ENCODE measurements around the gene TMEM191C. TPM values are rescaled to one million over a fixed set of nuclear protein-coding genes. Genes with fewer than 3 reads are reported as not detected.
"Not testable (repeated sequence)": the region's sequence is repeated elsewhere in the genome, so short reads cannot be mapped to it uniquely, and the experiment has no call there.

TMEM191C gene
- total RNA-seq, 1 donor from 2014 or later: 6.8 TPM

- not testable (repeated sequence) for H3K4me1 Mint-ChIP-seq (ENCODE audit: unreplicated experiment); H3K9me3 Mint-ChIP-seq; H3K36me3 Mint-ChIP-seq; DNase-seq (ENCODE audit: extremely low spot score, unreplicated experiment); H3K4me3 Mint-ChIP-seq; H3K27ac Mint-ChIP-seq; H3K27me3 Mint-ChIP-seq
Observed at GRCh38 chr22:21490556-21490955, 23.4 kb downstream of the TMEM191C start.

GRCh38 chr22:21492271-21492670, 25.1 kb downstream of the TMEM191C start:
- DNase-seq (ENCODE audit: extremely low spot score, unreplicated experiment); H3K4me3 Mint-ChIP-seq; H3K27ac Mint-ChIP-seq; H3K9me3 Mint-ChIP-seq; H3K27me3 Mint-ChIP-seq; H3K4me1 Mint-ChIP-seq (ENCODE audit: unreplicated experiment); H3K36me3 Mint-ChIP-seq: not testable (repeated sequence)

- H3K36me3 Mint-ChIP-seq; H3K4me3 Mint-ChIP-seq; H3K27me3 Mint-ChIP-seq; H3K27ac Mint-ChIP-seq; DNase-seq (ENCODE audit: extremely low spot score, unreplicated experiment); H3K4me1 Mint-ChIP-seq (ENCODE audit: unreplicated experiment); H3K9me3 Mint-ChIP-seq: not testable (repeated sequence)
Observed at GRCh38 chr22:21493789-21494782, 26.9 kb downstream of the TMEM191C start.

- not testable (repeated sequence) for DNase-seq (ENCODE audit: extremely low spot score, unreplicated experiment); H3K27me3 Mint-ChIP-seq; H3K9me3 Mint-ChIP-seq; H3K4me3 Mint-ChIP-seq; H3K27ac Mint-ChIP-seq; H3K4me1 Mint-ChIP-seq (ENCODE audit: unreplicated experiment); H3K36me3 Mint-ChIP-seq
Observed at GRCh38 chr22:21497984-21498383, 30.8 kb downstream of the TMEM191C start.

- not testable (repeated sequence) for H3K36me3 Mint-ChIP-seq; H3K27me3 Mint-ChIP-seq; H3K4me1 Mint-ChIP-seq (ENCODE audit: unreplicated experiment); H3K4me3 Mint-ChIP-seq; H3K9me3 Mint-ChIP-seq; DNase-seq (ENCODE audit: extremely low spot score, unreplicated experiment); H3K27ac Mint-ChIP-seq
Observed at GRCh38 chr22:21498489-21498888, 31.3 kb downstream of the TMEM191C start.

- H3K4me1 Mint-ChIP-seq (ENCODE audit: unreplicated experiment); H3K36me3 Mint-ChIP-seq; H3K27ac Mint-ChIP-seq; DNase-seq (ENCODE audit: extremely low spot score, unreplicated experiment); H3K27me3 Mint-ChIP-seq; H3K4me3 Mint-ChIP-seq; H3K9me3 Mint-ChIP-seq: not testable (repeated sequence)
Observed at GRCh38 chr22:21499623-21500506, 32.7 kb downstream of the TMEM191C start.

- not testable (repeated sequence) for H3K4me3 Mint-ChIP-seq; DNase-seq (ENCODE audit: extremely low spot score, unreplicated experiment); H3K27me3 Mint-ChIP-seq; H3K9me3 Mint-ChIP-seq; H3K36me3 Mint-ChIP-seq; H3K4me1 Mint-ChIP-seq (ENCODE audit: unreplicated experiment); H3K27ac Mint-ChIP-seq
Observed at GRCh38 chr22:21510397-21510796, 43.2 kb downstream of the TMEM191C start.

GRCh38 chr22:21512022-21512421, 44.8 kb downstream of the TMEM191C start:
- peak overlapping the region; percentile 85 for H3K4me3 Mint-ChIP-seq

GRCh38 chr22:21514117-21514516, 46.9 kb downstream of the TMEM191C start:
- not testable (repeated sequence) for H3K9me3 Mint-ChIP-seq; H3K27me3 Mint-ChIP-seq; H3K27ac Mint-ChIP-seq; H3K4me1 Mint-ChIP-seq (ENCODE audit: unreplicated experiment); DNase-seq (ENCODE audit: extremely low spot score, unreplicated experiment); H3K36me3 Mint-ChIP-seq; H3K4me3 Mint-ChIP-seq

More at GRCh38 chr22:21512022-21512421, 44.8 kb downstream of the TMEM191C start:
- H3K9me3 Mint-ChIP-seq; H3K36me3 Mint-ChIP-seq; H3K27me3 Mint-ChIP-seq; DNase-seq (ENCODE audit: extremely low spot score, unreplicated experiment); H3K4me1 Mint-ChIP-seq (ENCODE audit: unreplicated experiment): not testable (repeated sequence)
- H3K27ac Mint-ChIP-seq: peak overlapping the region; percentile 92

GRCh38 chr22:21515234-21515633, 48.0 kb downstream of the TMEM191C start:
- not testable (repeated sequence) for DNase-seq (ENCODE audit: extremely low spot score, unreplicated experiment); H3K4me1 Mint-ChIP-seq (ENCODE audit: unreplicated experiment); H3K4me3 Mint-ChIP-seq; H3K27me3 Mint-ChIP-seq; H3K27ac Mint-ChIP-seq; H3K9me3 Mint-ChIP-seq; H3K36me3 Mint-ChIP-seq

- H3K27ac Mint-ChIP-seq; DNase-seq (ENCODE audit: extremely low spot score, unreplicated experiment); H3K4me1 Mint-ChIP-seq (ENCODE audit: unreplicated experiment); H3K36me3 Mint-ChIP-seq; H3K27me3 Mint-ChIP-seq; H3K4me3 Mint-ChIP-seq; H3K9me3 Mint-ChIP-seq: not testable (repeated sequence)
Observed at GRCh38 chr22:21516522-21516921, 49.3 kb downstream of the TMEM191C start.

- DNase-seq (ENCODE audit: extremely low spot score, unreplicated experiment); H3K4me3 Mint-ChIP-seq; H3K27ac Mint-ChIP-seq; H3K9me3 Mint-ChIP-seq; H3K27me3 Mint-ChIP-seq; H3K4me1 Mint-ChIP-seq (ENCODE audit: unreplicated experiment); H3K36me3 Mint-ChIP-seq: not testable (repeated sequence)
Observed at GRCh38 chr22:21516970-21517764, 50.0 kb downstream of the TMEM191C start.

Data from type B pancreatic cell (in vitro differentiated cells).